CD1c-positive myeloid dendritic cell (primary cell): ENCODE results near the gene RPLP1.
"Not testable (repeated sequence)": the region's sequence is repeated elsewhere in the genome, so short reads cannot be mapped to it uniquely, and the experiment has no call there.

Experiments
- DNase-seq: peaks from one replicate; pipeline ENCODE4 v3.0.0-alpha.2; 2016; ENCODE audit errors: extremely low spot score

The RPLP1 gene

DNA sequence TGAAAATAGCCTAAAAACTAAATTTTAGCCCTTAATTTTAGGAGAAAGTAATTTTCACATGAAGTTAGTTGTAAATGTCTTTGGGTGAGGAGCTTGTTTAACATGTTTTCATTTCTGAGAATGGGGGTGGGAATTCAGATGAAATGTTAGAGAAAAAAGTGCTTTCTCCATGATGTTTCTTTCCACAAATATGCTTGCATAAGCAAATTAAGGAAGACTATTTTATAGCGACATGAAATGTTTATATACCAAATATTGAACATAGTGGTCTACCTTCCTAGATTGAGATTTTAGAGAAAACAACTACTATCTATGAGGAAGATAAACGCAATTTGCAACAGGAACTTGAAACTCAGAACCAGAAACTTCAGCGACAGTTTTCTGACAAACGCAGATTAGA, 13.0 kb upstream of the RPLP1 start:
- DNase-seq = peak; percentile 26

DNA sequence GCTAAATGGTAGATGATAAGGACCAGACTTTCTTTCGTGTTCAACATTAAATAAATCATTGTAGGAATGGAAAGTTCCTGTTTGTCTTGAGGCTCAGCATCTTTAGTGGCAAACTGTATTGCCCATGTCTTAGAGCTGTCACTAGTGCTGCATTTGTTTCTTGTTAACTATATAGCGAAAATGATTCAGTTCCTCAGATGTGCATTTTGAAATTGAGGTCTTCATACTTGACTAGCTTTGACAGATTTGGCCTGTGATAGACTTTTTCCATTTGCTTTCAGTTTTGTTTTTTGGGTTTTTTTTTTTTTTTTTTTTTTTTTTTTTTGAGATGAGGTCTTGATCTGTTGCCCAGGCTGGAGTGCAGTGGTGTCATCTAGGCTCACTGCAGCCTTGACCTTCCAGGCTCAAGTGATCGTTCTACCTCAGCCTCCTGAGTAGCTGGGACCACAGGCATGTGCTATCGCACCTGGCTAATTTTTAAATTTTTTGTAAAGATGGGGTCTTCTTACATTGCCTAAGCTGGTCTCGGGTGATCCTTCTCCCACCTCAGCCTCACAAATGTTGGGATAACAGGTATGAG, 9.5 kb upstream of the RPLP1 start:
- no peak for DNase-seq

DNA sequence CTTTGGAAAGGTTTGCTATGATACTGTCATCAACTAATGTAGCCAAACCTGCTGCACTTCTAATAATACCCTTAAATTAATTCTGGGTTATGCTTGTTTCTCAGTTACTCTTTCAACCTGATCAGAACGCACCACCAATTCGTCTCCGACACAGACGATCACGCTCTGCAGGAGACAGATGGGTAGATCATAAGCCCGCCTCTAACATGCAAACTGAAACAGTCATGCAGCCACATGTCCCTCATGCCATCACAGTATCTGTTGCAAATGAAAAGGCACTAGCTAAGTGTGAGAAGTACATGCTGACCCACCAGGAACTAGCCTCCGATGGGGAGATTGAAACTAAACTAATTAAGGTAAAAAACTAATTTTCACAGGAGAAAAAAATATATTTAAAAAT, 7.9 kb upstream of the RPLP1 start:
- no peak for DNase-seq

DNA sequence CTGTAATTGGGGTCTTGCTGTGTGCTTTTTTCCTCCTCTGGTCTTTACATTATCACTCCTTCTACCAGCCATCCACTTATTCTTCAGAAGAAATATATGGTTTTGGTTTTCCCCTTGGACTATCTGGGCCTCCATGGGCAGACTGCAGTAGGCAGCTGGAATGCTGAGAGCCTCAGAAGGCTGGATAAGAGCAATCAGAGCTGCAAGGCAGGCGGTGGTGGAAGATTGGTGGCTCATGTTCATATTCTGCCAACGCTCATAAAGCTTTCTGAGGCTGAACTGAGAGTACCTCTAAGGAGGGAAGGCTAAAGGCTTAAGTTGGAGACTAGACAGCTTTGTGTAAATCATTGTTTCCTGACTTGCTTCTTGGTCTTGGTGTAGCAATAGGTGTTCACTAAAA, 5.7 kb upstream of the RPLP1 start:
- no peak for DNase-seq

DNA sequence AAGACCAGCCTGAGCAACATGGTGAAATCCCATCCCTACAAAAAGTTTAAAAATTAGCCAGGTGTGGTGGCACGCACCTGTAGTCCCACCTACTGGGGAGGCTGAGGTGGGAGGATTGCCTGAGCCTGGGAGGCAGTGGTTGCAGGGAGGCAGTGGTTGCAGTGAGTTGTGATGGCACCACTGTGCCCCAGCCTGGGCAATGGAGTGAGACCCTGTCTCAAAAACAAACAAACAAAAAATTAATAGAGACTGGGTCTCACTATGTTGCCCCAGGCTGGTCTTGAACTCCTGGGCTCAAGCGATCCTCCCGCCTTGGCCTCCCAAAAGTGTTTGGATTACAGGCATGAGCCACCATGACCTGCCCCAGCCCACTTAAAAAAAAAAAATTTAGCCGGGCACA, 2.4 kb upstream of the RPLP1 start:
- not testable (repeated sequence) for DNase-seq

DNA sequence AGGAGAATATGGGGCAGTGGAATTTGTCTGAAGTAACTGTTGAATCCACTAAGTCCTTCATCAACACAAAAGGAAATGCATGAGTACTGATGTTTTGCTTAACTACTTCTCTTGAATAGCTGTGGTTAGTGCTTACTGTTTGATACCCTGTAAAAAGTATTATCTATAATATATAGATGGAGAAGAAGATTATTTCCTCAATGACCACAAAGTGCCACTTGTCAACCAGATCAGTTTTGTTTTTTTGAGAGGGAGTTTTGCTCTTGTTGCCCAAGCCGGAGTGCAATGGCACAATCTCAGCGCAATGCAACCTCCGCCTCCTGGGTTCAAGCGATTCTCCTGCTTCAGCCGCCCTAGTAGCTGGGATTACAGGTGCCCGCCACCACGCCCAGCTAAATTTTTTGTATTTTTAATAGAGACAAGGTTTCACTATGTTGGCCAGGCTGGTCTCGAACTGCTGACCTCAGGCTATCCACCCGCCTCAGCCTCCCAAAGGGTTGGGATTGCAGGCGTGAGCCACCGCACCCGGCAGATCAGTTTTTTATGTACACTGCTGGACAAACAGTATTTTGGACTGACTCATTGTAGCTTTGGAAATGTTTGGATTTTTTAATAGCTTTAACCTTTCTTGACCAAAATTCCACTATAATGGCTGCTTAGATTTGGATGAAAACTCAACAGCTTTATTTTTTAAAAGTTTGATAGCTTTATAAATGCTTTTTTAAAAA, 1.5 kb upstream of the RPLP1 start:
- DNase-seq = no peak

DNA sequence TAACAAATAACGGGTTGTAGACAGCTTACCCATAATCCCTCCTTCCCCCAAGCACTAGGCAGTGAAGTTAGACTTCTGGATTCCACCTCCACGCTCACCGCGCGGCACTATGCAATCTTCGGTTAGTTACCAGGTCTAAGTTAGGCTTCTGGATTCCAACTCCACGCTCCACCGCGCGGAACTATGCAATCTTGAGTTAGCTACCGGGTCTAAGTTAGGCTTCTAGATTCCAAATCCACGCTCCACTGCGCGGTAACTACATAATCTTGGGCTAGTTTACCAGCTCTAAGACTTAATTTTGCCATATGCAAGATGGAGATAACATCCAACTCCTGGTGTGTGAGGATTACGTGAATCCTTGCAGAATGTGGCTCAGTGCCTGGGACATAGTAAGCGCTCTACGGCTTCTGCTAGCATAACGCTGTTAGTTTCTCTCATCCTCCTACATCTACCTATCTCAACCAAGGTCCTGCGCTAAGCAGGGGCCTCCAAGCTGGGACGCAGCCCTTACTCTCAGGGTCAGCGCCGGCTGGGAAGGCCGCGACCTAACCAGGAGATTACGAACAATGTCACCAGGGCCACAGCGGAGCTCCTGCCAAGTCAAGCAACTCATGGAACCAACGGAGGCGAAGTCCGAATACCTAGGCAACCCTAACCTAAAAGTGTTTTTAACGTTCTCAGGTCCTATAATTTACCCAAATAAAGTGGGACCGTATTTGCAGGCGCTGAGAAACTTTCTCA, 497 bp upstream of the RPLP1 start:
- DNase-seq = peak; percentile 37

DNA sequence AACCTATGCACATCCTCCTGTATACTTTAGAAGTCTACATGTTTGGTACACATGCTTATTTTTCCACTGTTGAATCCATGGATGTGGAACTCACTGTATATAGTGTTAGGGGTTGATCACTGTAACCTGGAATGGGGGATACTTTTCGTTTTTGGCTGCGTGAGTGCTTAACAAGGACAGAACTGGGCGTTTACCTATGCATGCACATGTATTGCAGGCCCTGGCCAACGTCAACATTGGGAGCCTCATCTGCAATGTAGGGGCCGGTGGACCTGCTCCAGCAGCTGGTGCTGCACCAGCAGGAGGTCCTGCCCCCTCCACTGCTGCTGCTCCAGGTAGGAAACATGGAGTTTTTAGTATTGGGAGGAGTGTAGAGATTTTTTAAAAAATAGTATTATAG, 2.3 kb downstream of the RPLP1 start:
- no peak for DNase-seq

DNA sequence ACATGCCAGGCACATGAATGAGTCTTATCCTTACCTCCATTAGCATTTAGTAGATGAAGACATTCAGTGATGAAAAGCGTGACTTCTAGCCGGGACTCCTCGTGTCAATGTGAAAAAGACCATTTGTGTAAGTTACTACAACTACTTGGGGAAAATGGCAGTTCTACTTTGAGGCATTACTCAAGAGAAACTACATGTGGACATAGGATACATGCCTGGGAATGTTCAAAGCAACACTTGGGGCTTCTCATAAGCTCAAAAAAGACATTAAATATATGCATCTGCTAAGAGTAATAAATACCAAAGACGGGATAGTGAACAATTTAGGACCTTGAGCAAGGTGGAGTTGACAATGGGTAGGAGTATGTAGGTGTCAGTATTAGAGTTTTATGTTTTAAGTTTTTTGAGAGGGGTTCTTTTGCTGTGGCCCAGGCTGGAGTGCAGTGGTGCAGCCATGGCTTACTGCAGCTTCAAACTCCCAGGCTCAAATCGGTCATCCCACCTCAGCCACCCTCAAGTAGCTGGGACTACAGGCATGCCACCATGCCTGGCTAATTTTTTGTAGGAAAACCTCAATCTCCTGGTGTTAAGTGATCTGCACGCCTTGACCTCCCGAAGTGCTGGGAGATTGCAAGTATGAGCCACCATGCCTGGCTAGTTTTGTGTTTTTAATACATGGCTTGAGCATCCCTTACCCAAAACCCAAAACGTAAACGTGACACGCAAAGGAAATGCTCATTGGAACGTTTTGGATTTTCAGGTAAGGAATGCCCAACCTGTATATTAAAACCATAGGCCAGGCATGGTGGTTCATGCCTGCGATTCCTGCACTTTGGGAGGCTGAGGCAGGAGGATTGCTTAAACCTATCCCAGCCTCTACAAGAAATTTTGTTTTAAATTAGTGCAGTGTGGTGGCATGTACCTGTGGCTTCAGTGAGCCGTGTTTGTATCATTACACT, 3.9 kb downstream of the RPLP1 start:
- DNase-seq = no peak

DNA sequence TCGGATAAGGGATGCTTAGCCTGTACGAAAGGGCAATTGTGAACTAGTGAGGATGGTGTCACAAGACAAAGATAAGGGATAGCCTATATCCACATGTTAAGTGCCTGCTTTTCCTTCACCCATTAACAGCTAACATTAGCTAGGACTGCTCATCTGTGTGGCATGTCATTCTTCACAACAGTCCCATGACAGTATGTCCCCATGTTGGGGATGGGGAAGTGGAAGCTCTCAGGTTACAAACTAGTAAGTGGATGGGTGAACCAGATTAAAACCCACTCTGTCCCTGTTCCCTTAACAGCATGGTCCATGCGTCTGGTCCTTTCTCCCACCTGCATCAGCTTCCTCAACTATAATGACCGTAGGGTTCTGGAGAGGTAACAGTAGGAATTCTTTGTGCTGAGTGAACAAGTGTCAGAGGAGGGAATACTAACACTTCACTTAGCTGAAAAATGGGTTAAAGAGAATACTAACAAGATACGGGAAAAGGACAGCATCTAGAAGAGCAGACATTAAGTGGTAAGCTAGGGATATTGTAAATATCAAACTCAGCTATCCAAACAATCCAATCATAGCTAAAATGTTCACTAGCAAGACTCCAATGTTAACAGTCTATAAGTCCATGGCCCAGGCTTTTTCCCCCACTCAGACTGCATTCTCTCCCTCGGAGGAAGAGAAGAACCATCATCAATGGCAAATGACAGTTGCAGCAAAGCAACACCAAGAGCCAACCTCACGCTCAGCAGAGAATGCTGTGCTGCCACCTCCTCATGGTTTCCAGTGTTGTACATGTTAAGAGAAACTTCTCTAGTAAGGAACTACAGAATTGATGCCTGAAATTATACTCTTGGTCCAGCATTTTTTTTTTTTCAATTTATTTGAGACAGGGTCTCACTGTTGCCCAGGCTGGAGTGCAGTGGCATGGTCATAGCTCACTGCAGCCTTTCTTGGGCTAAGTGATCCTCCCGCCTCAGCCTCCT, 5.0 kb downstream of the RPLP1 start:
- peak; percentile 19 for DNase-seq

DNA sequence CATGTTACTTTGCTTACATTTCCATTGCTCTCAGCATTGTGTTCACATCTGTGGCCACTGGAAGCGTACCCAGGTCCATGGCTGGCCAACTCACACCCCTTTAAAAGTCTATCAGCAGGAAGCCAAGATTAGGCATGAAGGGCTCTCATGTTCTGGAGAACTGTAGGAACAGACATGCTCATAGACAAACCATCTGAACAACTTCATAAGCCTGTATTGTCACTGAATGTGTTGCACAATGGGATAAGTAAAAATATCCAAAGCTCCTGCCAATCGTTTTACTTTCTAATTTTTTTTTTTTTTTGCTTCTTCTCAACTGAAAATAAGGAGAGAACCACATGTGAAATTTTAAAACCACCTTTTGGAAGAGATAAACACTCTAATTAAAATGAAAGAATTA, 6.4 kb downstream of the RPLP1 start:
- no peak for DNase-seq

DNA sequence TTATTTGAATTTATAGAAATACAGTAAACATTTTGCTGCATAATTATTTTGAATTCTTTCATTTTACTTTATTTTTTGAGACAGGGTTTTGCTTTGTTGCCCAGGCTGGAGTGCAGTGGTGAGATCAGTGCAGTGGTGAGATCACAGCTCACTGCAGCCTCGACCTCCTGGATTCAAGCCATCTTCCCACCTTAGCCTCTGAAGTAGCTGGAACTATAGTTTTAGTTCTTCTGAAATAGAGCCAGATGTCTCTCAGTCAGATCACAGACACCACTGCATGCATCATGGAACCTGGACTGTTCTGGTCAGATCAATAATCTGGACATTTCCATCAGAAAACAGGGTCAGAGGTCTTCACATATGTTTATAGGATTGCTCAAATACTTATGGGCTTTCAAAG, 7.9 kb downstream of the RPLP1 start:
- no peak for DNase-seq

DNA sequence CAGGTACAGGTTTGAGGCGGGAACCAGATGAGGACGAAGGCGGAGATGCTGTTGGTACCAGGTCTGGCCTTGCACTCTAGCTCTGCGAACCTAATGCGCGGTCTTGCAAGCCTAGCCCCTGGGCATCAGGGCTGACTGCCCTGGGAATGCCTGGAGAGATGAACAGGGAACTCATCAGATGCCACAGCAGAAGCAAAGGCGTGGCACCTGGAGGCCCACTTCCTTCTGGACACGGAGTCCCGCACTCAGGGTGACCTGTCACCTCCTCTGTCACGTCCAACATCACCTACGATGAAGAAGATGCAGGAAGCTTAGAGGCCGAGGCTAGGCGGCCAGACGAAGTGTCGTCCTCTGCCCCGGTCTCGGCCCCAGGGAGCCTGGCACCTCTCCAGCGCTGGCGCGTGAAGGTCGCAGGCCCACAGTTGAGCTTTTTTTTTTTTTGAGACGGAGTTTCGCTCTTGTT, 9.4 kb downstream of the RPLP1 start:
- DNase-seq = peak; percentile 39

DNA sequence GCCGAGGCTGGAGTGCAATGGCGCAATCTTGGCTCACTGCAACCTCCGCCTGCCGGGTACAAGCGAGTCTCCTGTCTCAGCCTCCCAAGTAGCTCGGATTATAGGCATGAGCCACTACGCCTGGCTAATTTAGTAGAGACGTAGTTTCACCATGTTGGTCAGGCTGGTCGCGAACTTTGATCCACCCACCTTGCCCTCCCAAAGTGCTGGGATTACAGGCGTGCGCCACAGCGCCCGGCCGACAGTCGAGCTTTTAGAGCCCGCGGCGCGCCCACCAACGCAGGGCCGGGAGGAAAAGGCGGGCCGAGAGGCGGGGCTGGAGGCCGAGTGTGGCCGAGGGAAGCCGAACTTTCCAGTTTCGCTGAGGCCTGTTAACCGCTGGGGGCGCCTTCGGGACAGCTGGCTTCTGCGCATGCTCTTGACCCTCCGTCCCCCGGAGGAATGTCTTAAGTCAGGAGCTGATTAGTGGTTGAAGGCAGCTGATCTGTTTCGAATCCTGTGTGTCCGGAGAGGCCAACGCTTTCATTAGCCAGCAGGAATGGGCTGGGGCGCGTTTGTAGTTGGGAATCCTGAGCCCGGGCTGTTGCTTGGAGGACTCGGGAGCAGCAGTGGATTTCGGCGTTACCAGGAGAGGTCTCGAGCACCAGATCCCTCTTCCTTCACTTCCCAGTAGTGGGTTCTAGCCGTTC, 10.0 kb downstream of the RPLP1 start:
- peak; percentile 98 for DNase-seq

DNA sequence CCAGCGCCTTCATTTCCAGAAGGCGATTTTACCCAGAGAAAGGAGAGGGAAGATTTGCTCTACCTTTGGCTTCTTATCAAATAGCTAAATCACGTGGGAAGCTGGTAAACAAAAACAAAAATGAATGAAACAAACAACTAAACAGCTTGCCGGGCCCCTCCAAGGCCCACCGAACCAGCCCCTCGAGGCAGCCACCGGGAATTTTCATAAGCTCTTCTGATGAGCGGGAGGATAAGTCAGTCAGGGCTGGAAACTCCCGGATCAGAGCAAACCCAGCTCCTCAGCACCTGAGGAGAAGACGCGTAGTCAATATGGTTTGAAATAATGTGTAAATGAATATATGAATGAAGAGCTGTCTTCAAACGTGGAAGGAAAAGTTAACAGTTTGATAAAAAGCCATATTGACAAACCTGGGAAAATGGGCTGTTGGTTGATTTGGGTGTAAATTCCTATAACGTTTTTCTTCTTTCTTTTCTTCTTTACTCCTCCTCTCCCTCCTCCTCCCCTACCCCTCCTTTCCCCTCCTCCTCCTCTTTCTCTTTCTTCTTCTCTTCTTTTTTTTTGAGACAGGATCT, 10.7 kb downstream of the RPLP1 start:
- no peak for DNase-seq

DNA sequence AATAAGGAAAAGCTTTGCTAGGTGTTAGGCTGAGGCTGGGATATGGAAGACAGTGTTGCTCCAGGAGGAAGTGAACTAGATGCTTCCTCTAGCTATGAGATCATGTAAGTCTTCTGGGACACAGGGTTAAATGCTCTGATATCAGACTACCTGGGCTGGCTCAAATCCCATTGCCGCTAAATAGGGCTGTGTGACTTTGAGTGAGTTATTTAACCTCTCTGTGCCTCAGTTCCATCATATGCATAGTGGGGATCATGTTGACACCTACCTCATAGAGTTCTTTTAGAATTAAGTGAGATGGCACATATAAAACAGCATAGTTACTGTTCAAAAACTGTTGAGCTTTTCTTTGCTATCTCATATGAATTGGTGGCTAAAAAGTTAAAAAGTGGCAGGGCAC, 12.6 kb downstream of the RPLP1 start:
- no peak for DNase-seq

DNA sequence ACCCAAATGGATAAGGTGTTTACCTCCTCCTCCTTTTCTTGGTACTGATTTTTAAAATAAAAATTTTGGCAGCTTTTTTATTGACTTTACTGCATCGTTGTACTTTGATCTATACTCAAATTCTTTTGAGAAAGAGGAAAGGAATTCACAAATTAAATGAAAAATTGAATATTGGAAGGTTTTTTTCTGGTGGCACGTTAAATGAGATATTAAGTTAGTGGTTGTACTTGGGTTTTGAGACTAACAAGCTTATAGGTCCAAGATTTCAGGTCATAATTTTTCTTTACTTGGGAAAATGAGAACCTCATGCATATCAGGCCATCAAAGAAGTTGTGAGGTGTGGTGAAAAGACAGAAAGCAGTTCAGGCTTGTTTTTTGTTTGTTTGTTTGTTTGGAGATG, 14.1 kb downstream of the RPLP1 start:
- no peak for DNase-seq

DNA sequence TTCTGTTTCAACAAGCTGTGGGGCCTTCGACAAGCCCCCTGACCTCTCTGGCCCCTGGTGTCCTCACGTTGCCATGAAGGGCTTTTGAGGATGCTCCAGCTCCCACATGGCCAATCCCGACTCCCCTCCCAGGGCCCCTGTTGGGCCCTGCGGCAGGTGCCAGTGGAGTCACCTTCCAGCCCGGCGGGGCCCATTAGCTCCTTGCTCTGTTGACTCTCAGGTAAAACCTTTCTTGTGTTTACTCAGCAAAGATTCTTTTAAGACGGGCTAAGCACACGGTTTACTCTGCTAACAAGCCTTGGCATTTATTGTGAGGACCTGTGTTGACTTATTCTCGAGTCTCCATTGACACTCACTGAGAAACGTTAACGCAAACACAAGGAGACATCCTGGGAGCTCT, 15.0 kb downstream of the RPLP1 start:
- no peak for DNase-seq

DNA sequence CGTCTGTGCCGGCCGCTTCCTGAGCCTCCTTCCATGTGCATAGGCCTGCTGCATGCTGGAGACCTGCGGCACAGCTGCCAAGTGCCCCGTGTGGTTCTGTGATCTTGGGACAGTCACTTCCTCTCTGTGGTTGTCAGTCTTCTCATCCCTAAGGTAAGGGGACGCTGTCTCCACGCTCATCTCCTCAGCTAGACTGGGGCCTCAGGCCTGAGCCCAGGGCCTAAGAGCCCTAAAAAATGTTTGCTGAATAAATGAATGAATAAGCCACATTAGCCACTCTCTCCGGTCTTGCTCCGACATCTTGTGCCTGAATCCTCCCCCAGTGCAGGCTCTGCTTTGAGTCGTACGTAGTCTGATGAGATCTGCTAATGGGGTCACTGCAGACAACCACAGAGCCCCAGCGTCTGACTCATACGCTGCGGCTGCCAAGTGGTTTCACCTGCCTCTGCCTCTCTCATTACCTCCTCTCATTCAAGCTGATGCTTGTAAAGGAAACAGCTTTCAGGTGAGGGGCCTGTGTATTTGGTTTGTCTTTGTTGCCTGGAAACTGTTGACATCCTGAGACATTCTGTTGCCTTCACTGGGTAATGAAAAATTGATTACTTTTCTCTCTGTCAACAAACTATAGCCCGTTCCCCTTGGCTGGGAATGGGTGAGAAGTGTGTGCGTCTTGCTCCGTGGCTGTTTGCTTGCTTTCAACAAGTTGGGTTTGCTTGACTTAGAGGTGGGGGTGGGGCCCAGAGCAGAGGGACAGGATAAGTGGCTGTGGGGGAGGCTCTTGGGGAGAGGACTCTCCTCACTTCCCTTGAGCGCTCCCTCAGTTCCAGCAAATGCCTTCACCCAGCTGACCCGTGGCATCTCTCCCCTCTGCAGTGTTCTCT, 15.9 kb downstream of the RPLP1 start:
- DNase-seq = peak; percentile 72
